Measurements from ENCODE around the gene ACACB. TPM values are rescaled to one million over a fixed set of nuclear protein-coding genes. Genes with fewer than 3 reads are reported as not detected.

ACACB gene
- total and polyA plus RNA-seq, 2 donors (not counting 3 experiments of a cell fraction or from before 2014, with no cell fraction given): 1.3 to 5.7 TPM

DNA sequence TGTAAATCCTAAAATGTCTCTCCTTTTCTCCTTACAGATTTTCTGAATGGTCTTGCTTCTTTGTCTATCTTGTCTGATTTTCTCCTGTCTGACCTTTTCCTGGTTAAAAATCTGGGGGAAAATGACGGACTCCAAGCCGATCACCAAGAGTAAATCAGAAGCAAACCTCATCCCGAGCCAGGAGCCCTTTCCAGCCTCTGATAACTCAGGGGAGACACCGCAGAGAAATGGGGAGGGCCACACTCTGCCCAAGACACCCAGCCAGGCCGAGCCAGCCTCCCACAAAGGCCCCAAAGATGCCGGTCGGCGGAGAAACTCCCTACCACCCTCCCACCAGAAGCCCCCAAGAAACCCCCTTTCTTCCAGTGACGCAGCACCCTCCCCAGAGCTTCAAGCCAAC is 23.0 kb downstream of the ACACB start:
- TF ChIP-seq JUN (IDR thresholded peaks at IDR 0.05; ENCODE audit: borderline replicate concordance, insufficient read depth, insufficient read length, low read depth) (no peak), POLR2A (IDR thresholded peaks at IDR 0.05; ENCODE audit: low read depth, low read length) (no peak), MAX (IDR thresholded peaks at IDR 0.05; ENCODE audit: insufficient read depth, insufficient read length) (no peak)
- Histone ChIP-seq H3K4me1 (ENCODE audit: control insufficient read depth, extremely low read depth, insufficient read depth, low read length) (no peaks in the 10 kb centered on the region), H2AFZ (ENCODE audit: low read depth, low read length) (no peak overlapping the region), H4K20me1 (replicated peaks; ENCODE audit: control insufficient read depth, extremely low read depth, insufficient read depth, low read length) (no peaks in the 10 kb centered on the region), H3K9me3 (replicated peaks; ENCODE audit: control insufficient read depth, insufficient read depth, low read length) (no peaks in the 10 kb centered on the region), H3K27me3 (ENCODE audit: control insufficient read depth in 2 of 2, insufficient read depth in 2 of 2, low read length in 2 of 2) (no peaks in the 10 kb centered on the region), H3K4me2 (ENCODE audit: insufficient read depth, low read length) (no peak overlapping the region), H3K79me2 (ENCODE audit: control insufficient read depth, insufficient read depth, low read length) (no peaks in the 10 kb centered on the region), H3K9ac (replicated peaks; ENCODE audit: extremely low read depth, insufficient read depth, low read length) (no peak overlapping the region), H3K36me3 (ENCODE audit: control insufficient read depth in 2 of 2, extremely low read depth in 1 of 2, insufficient read depth in 2 of 2, low read length in 2 of 2) (no peaks in the 10 kb centered on the region), H3K27ac (ENCODE audit: insufficient read depth, low read depth, low read length) (no peak overlapping the region), H3K9me1 (replicated peaks; ENCODE audit: control insufficient read depth, extremely low read depth, insufficient read depth, low read length) (no peaks in the 10 kb centered on the region), H3K4me3 (replicated peaks in 1 of 3; ENCODE audit: insufficient read depth in 1 of 3, low read depth in 1 of 3, low read length in 3 of 3) (no peak overlapping the region)
- intact Hi-C loops (cut with micrococcal nuclease) (no loop called here), dilution Hi-C loops (cut with MboI; ENCODE audit: extremely low pct_ligation_motif_present, low sequenced_read_pairs) (no loop called here)
- BruUV-seq (replicated peaks): no TSS peak
- CTCF ChIA-PET: interaction anchor here (1.0 to 1.7 kb wide), 2 partner anchors 27 to 28 kb away, joined by 3 to 6 read pairs; no protein-coding TSS in a partner anchor
- no peak for DNase-seq (ENCODE audit: low read depth, low spot score)
- FAIRE-seq: no peak
- POLR2A ChIA-PET: no interaction called here

- H3K36me3 ChIP-seq (ENCODE audit: control insufficient read depth in 2 of 2, extremely low read depth in 1 of 2, insufficient read depth in 2 of 2, low read length in 2 of 2): no peaks in the 10 kb centered on the region
- dilution Hi-C loops (cut with MboI; ENCODE audit: extremely low pct_ligation_motif_present, low sequenced_read_pairs): no loop called here
- intact Hi-C loops (cut with micrococcal nuclease): no loop called here
- no peaks in the 10 kb centered on the region for H3K9me1 ChIP-seq (replicated peaks; ENCODE audit: control insufficient read depth, extremely low read depth, insufficient read depth, low read length)
- no peak overlapping the region for H3K4me2 ChIP-seq (ENCODE audit: insufficient read depth, low read length)
- no peak for DNase-seq (ENCODE audit: low read depth, low spot score)
- no peaks in the 10 kb centered on the region for H3K79me2 ChIP-seq (ENCODE audit: control insufficient read depth, insufficient read depth, low read length)
- no peaks in the 10 kb centered on the region for H3K27me3 ChIP-seq (ENCODE audit: control insufficient read depth in 2 of 2, insufficient read depth in 2 of 2, low read length in 2 of 2)
- no peak overlapping the region for H2AFZ ChIP-seq (ENCODE audit: low read depth, low read length)
- H4K20me1 ChIP-seq (replicated peaks; ENCODE audit: control insufficient read depth, extremely low read depth, insufficient read depth, low read length): no peaks in the 10 kb centered on the region
- no peak overlapping the region for H3K27ac ChIP-seq (ENCODE audit: insufficient read depth, low read depth, low read length)
- FAIRE-seq: no peak
- BruUV-seq (replicated peaks): no TSS peak
- H3K4me1 ChIP-seq (ENCODE audit: control insufficient read depth, extremely low read depth, insufficient read depth, low read length): no peaks in the 10 kb centered on the region
- ChIA-PET POLR2A (no interaction called here), CTCF (interaction anchor here (1.7 kb wide), 1 partner anchor 28 kb away, joined by 6 read pairs; no protein-coding TSS in a partner anchor)
- no peak overlapping the region for H3K4me3 ChIP-seq (replicated peaks in 1 of 3; ENCODE audit: insufficient read depth in 1 of 3, low read depth in 1 of 3, low read length in 3 of 3)
- no peak overlapping the region for H3K9ac ChIP-seq (replicated peaks; ENCODE audit: extremely low read depth, insufficient read depth, low read length)
- no peaks in the 10 kb centered on the region for H3K9me3 ChIP-seq (replicated peaks; ENCODE audit: control insufficient read depth, insufficient read depth, low read length)
- TF ChIP-seq POLR2AphosphoS5 (IDR thresholded peaks at IDR 0.05; ENCODE audit: insufficient read depth, low read depth, low read length): no peak
- no peak for TF ChIP-seq EZH2 (IDR thresholded peaks at IDR 0.05; ENCODE audit: borderline replicate concordance, low read depth, low read length, severe bottlenecking)
- no peak for TF ChIP-seq GATA2 (IDR thresholded peaks at IDR 0.05; ENCODE audit: insufficient read depth, insufficient read length, low read depth, low read length)
- no peak for TF ChIP-seq FOS (IDR thresholded peaks at IDR 0.05; ENCODE audit: borderline replicate concordance, insufficient read depth, low read length)
- TF ChIP-seq CTCF (IDR thresholded peaks at IDR 0.05; ENCODE audit: extremely low read depth in 1 of 2, insufficient read depth in 1 of 2, low read depth in 1 of 2, low read length in 2 of 2): no peak
- TF ChIP-seq JUN (IDR thresholded peaks at IDR 0.05; ENCODE audit: borderline replicate concordance, insufficient read depth, insufficient read length, low read depth): no peak
- no peak for TF ChIP-seq POLR2A (IDR thresholded peaks at IDR 0.05; ENCODE audit: low read depth, low read length)
- TF ChIP-seq MAX (IDR thresholded peaks at IDR 0.05; ENCODE audit: insufficient read depth, insufficient read length): no peak
- TF ChIP-seq MYC (IDR thresholded peaks at IDR 0.05; ENCODE audit: low read depth, low read length): no peak
These were observed 23.4 kb downstream of the ACACB start for GRCh38 chr12:109139791-109140190.

Data from endothelial cell of umbilical vein (primary cell).